ENCODE data around the gene DPCD.

DNA sequence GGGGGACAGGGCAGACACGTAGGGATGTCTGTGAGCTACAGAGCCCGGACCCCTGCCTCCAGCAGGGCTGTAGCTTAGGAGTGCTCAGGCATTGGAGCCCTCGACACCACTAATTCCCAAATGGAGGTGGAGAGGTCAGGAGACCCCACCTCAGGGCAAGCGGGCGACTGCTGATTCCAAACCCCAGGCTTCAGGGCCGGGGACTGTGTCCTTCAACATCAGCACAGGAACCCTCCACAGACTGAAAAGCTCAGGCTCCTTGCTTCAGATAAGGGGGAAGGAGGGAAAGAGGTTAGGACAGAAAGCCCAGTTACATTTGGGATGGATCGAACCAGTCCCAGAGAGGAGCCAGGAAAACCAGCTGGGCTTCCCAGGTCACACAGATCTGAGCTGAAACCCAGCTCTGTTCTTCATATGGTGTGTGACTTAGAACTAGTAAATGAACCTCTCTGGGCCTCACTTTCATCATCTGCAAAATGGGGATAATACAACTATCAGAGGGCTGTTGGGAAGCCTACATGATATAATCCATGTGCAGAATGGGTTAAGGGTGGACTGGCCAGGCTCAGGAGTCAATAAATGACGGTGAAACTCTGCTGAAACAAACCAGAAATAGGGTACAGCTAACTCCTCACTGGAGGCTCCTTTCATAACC is 16.7 kb upstream of the DPCD start:
- TF ChIP-seq, protein P1, sequence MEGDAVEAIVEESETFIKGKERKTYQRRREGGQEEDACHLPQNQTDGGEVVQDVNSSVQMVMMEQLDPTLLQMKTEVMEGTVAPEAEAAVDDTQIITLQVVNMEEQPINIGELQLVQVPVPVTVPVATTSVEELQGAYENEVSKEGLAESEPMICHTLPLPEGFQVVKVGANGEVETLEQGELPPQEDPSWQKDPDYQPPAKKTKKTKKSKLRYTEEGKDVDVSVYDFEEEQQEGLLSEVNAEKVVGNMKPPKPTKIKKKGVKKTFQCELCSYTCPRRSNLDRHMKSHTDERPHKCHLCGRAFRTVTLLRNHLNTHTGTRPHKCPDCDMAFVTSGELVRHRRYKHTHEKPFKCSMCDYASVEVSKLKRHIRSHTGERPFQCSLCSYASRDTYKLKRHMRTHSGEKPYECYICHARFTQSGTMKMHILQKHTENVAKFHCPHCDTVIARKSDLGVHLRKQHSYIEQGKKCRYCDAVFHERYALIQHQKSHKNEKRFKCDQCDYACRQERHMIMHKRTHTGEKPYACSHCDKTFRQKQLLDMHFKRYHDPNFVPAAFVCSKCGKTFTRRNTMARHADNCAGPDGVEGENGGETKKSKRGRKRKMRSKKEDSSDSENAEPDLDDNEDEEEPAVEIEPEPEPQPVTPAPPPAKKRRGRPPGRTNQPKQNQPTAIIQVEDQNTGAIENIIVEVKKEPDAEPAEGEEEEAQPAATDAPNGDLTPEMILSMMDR (IDR thresholded peaks at IDR 0.05): no peak
- no peak for TF ChIP-seq POLR2A (IDR thresholded peaks at IDR 0.05)
